ENCODE data around the gene ACSM6.
A peak's percentile ranks its signal among the peaks of the same experiment; 100 is the strongest.
"Not testable (repeated sequence)": the region's sequence is repeated elsewhere in the genome, so short reads cannot be mapped to it uniquely, and the experiment has no call there.

The ACSM6 gene

GRCh38 chr10:95193944-95194343, at the start of gene ACSM6:
Gene ACSM6 (plus strand): TSS chr10:95194238. CDS start chr10:95194486, 248 bp downstream.
- DNase-seq = no peak

- DNase-seq = no peak
Observed at GRCh38 chr10:95168694-95169093, 25.3 kb upstream of the ACSM6 start.

- DNase-seq = no peak
Observed at GRCh38 chr10:95169522-95169921, 24.5 kb upstream of the ACSM6 start.

- no peak for DNase-seq
Observed at GRCh38 chr10:95170790-95171189, 23.2 kb upstream of the ACSM6 start.

- DNase-seq = no peak
Observed at GRCh38 chr10:95171336-95171735, 22.7 kb upstream of the ACSM6 start.

- no peak for DNase-seq
Observed at GRCh38 chr10:95172851-95173250, 21.2 kb upstream of the ACSM6 start.

GRCh38 chr10:95176101-95176500, 17.9 kb upstream of the ACSM6 start:
- no peak for DNase-seq

- DNase-seq = no peak
Observed at GRCh38 chr10:95177429-95177828, 16.6 kb upstream of the ACSM6 start.

GRCh38 chr10:95178266-95178665, 15.8 kb upstream of the ACSM6 start:
- no peak for DNase-seq

- DNase-seq = no peak
Observed at GRCh38 chr10:95178797-95179196, 15.2 kb upstream of the ACSM6 start.

GRCh38 chr10:95181726-95182125, 12.3 kb upstream of the ACSM6 start:
- no peak for DNase-seq

GRCh38 chr10:95183271-95184230, 10.5 kb upstream of the ACSM6 start:
- DNase-seq = peak in 1 of 2 experiments; percentile 74

GRCh38 chr10:95187617-95188016, 6.4 kb upstream of the ACSM6 start:
- DNase-seq = no peak

- no peak for DNase-seq
Observed at GRCh38 chr10:95188593-95188992, 5.4 kb upstream of the ACSM6 start.

- peak in 1 of 2 experiments; percentile 79 for DNase-seq
Observed at GRCh38 chr10:95196046-95196445, 2.0 kb downstream of the ACSM6 start.

GRCh38 chr10:95201736-95202135, 7.7 kb downstream of the ACSM6 start:
- DNase-seq = peak in 1 of 2 experiments; percentile 4

GRCh38 chr10:95202865-95203264, 8.8 kb downstream of the ACSM6 start:
- DNase-seq = not testable (repeated sequence)

- peak in 1 of 2 experiments; percentile 26 for DNase-seq
Observed at GRCh38 chr10:95208702-95209391, 14.8 kb downstream of the ACSM6 start.

- DNase-seq = no peak
Observed at GRCh38 chr10:95209509-95210127, 15.6 kb downstream of the ACSM6 start.

GRCh38 chr10:95211606-95212279, 17.7 kb downstream of the ACSM6 start:
- peak in 1 of 2 experiments; percentile 29 for DNase-seq

- peak in 1 of 2 experiments; percentile 33 for DNase-seq
Observed at GRCh38 chr10:95214369-95214768, 20.3 kb downstream of the ACSM6 start.

GRCh38 chr10:95214793-95215192, 20.8 kb downstream of the ACSM6 start:
- DNase-seq = no peak

GRCh38 chr10:95217476-95217875, 23.4 kb downstream of the ACSM6 start:
- no peak for DNase-seq
